HG02981 (cell line): Measurements from ENCODE around the gene TKTL2.
"Not testable (repeated sequence)": the region's sequence is repeated elsewhere in the genome, so short reads cannot be mapped to it uniquely, and the experiment has no call there.

ENCODE experiments used
- ATAC-seq: cut with Tn5 transposase; IDR thresholded peaks from one replicate; pipeline ENCODE4 v1.9.1; 2021; ENCODE audit warnings: mild to moderate bottlenecking, moderate library complexity; ENCODE audit not compliant: unreplicated experiment

The TKTL2 gene

GRCh38 chr4:163448540-163449203, 24.9 kb downstream of the TKTL2 start:
- no peak for ATAC-seq

- no peak for ATAC-seq
These were observed 26.1 kb downstream of the TKTL2 start for GRCh38 chr4:163447481-163447880.

- not testable (repeated sequence) for ATAC-seq
These were observed 26.5 kb downstream of the TKTL2 start for GRCh38 chr4:163447023-163447422.

DNA sequence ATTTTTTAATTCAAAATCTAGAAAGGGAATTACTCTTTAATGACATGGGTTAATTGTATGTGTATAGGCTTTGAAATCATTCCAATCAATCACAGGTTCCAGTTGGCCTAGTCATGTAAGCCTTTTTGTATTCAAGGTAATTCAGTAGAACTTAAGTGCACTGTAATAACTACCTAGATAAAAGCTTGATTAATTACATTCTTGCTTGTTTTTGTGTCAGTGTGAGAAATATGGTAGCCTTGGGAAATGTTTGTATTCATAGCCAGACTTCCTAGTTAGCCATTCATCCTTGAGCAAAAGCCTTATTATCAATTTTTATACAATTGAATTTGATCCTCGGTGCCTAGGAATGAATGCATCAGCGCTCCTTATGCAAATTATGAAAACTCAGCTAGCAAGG, 33.5 kb downstream of the TKTL2 start:
- ATAC-seq, result no peak
